ENCODE results near the gene GPSM3. TPM values are rescaled to one million over a fixed set of nuclear protein-coding genes. Genes with fewer than 3 reads are reported as not detected.

Gene GPSM3
- total RNA-seq, 1 experiment from 2014 or later = 10.0 TPM

- TF ChIP-seq OVOL2 (CRISPR knock-in tag; IDR thresholded peaks at IDR 0.05; ENCODE audit: borderline replicate concordance) = no peak
- no peak for TF ChIP-seq FOXK1 (CRISPR knock-in tag; IDR thresholded peaks at IDR 0.05)
- TF ChIP-seq ATF3 (CRISPR knock-in tag; conservative IDR thresholded peaks at IDR 0.05) = no peak
- TF ChIP-seq ATF2 (CRISPR knock-in tag; IDR thresholded peaks at IDR 0.05; ENCODE audit: borderline replicate concordance, low read depth) = no peak
- TF ChIP-seq IRF2 (CRISPR knock-in tag; IDR thresholded peaks at IDR 0.05; ENCODE audit: borderline replicate concordance, low read depth) = no peak
- no peak for TF ChIP-seq USF1 (CRISPR knock-in tag; IDR thresholded peaks at IDR 0.05)
- no peak for TF ChIP-seq ZNF317 (CRISPR knock-in tag; IDR thresholded peaks at IDR 0.05; ENCODE audit: borderline replicate concordance, low read depth)
- TF ChIP-seq GRHL2 (CRISPR knock-in tag; IDR thresholded peaks at IDR 0.05; ENCODE audit: insufficient replicate concordance, severe bottlenecking) = no peak
- no peak for TF ChIP-seq E2F4 (CRISPR knock-in tag; IDR thresholded peaks at IDR 0.05; ENCODE audit: borderline replicate concordance, low read depth)
- no peak for TF ChIP-seq PRDM15 (CRISPR knock-in tag; IDR thresholded peaks at IDR 0.05)
- no peak for TF ChIP-seq MAX (CRISPR knock-in tag; IDR thresholded peaks at IDR 0.05)
- no peak for TF ChIP-seq AFF4 (CRISPR knock-in tag; IDR thresholded peaks at IDR 0.05; ENCODE audit: borderline replicate concordance)
- no peak for TF ChIP-seq E2F1 (CRISPR knock-in tag; IDR thresholded peaks at IDR 0.05)
- TF ChIP-seq KAT7 (CRISPR knock-in tag; IDR thresholded peaks at IDR 0.05; ENCODE audit: borderline replicate concordance) = no peak
- TF ChIP-seq JAZF1 (CRISPR knock-in tag; IDR thresholded peaks at IDR 0.05) = no peak
- Mint-ChIP-seq H3K4me3 (peak overlapping the region; percentile 71), H3K27me3 (ENCODE audit: low read depth) (peaks cover 59% of the 10 kb centered on the region), H3K27ac (no peak overlapping the region), H3K4me1 (peaks cover 51% of the 10 kb centered on the region), H3K9me3 (no peaks in the 10 kb centered on the region), H3K36me3 (peaks cover 11% of the 10 kb centered on the region; the same call in 1 of the 2 replicates)
- CTCF ChIA-PET = interaction anchor here (0.5 to 3.3 kb wide), 8 partner anchors 8 to 44 kb away, joined by 3 to 20 read pairs (median 4); partner anchors contain the start of genes FKBPL and PBX2
- ATAC-seq (no peak), DNase-seq (ENCODE audit: low spot score) (no peak)
- POLR2A ChIA-PET = interaction anchor here (0.8 to 1.0 kb wide), 3 partner anchors 44 to 288 kb away, joined by 3 to 6 read pairs (median 4); no protein-coding TSS in a partner anchor
Measured at GRCh38 chr6:32151181-32151862, 41.1 kb downstream of the GPSM3 start.
